NCI-H345 treated with DMSO at 0.1 percent for 48 hours (cell line): ENCODE data around the gene TGM5.
"Not testable (repeated sequence)": the region's sequence is repeated elsewhere in the genome, so short reads cannot be mapped to it uniquely, and the experiment has no call there.

Experiments
- DNase-seq: peaks from one replicate; lab custom pipeline; 2025; ENCODE audit not compliant: unreplicated experiment; lab: John Stamatoyannopoulos, UW

The TGM5 gene

DNA sequence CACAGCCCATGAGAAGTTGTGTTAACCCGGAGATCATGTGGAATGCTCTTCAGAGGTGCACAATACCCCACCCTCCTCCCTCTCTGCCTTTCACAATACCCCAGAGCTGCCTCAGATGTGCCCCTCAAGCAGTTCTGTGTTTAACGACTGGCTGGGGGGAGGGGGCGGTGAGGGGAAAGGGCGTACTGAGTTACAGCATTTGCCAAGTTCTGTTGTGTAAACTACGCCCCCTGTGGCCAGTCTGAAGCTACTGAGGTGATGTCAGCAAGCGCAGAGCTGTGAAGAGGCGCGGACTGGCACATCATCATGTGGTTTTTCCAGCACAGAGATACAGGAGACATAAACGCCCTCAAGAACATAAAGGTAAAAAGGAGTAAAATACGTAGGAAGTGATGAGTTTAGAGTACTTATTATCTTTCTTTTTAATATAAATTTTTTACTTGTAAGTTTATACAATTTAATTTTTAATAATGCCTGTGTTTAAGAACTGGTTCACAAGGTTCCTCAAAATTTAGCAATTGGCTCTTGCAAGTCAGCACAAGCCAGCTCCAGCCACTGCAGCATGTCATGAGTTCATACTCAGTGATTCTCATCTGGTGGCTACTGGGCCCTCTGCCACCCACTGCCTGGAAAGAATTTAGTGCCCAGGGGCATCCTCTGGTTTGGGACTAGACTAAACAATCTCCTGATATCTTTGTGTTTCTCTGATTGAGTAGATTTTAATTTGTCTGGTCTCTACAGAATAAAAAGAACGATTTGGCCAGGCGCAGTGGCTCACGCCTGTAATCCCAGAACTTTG is 47.6 kb downstream of the TGM5 start:
- DNase-seq: no peak

DNA sequence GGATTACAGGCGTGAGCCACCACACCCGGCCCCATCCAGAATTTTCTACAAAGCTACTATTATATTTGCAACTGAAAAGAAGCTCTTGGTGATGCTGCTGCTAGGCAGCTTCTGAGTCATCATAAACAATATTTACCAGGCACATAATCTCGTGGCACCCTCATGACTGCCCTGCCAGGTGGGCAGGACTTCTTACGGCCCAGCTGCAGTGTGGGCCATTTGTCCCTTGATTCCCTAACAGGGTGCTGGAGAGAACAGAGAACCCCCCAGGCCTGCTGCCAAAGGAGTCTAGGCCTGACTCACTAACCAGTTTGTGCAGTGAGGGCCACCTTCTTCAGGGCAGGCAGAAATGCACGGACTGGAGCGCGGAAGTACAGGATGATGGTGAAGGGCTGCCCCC is 50.8 kb downstream of the TGM5 start:
- DNase-seq: no peak

DNA sequence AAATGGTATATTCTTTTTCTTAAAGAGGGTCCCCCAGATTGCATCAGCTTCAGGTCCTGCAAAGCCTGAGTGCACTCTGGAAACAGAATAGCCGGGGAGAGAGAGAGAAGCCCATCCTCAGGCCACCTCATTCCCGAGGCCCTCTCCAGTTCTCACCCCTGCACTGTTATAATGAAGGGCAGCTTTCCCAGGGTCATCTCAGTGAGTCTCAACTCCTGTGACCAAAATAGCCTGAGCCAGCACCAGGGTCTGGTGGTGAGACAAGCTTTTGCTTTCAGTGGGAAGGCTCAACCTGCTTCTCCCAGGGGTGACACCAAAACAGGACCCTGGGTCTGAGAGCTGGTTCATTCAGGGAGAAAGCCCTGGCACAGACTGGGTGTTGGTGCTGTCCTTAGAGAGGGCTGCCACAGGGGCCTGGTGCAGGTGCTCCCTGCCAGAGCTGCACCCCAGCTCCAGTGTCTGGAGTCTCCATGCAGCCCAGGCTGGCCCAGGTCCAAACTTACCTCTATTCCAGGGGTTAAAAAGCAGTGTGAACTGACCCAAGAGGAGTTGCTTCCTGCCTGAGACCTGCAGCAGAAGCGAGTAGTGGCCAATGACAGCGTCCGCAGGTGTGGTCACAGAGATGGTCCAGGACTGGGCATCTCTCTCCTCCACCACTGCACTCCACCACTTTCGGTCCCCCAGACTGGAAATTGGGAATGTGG is 52.0 kb downstream of the TGM5 start:
- no peak for DNase-seq

DNA sequence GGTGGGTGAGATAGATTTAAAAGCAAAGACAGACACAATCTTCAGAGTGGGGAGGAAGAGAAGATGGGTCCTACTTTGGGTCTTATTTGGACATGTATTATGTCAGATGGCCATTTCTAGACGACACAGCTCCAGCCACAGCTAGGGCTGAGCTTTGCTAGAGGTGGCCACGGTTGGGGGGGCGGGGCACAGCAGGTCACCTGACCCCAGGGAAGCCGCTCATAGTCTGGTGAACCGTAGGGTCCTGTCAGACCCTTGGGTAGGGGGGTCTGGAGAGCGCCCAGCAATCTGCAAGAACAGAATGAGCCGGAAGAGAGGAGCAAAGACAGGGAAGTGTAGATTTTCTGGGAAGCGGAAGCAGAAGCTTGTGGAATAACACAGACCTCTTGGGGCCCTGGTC is 52.6 kb downstream of the TGM5 start:
- no peak for DNase-seq

DNA sequence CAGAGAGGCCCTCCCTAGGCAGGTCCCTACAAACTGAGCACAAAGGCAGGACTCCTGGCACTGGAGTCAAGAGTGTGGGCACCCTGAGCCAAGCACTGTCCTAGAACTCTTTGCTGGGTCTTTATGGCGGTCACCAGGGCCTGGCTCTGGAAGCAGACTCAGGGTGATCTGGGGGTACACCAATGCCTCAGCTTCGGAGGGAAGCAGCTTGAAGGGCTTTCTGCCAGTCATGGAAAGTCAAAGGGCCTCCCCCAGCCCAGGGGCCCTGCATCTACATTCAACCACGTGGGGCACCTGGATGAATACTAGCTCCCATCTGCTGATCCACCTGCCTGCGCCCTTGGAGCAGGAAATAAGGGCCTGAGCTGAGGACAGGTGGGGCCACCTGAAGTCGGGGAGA is 53.3 kb downstream of the TGM5 start:
- no peak for DNase-seq

DNA sequence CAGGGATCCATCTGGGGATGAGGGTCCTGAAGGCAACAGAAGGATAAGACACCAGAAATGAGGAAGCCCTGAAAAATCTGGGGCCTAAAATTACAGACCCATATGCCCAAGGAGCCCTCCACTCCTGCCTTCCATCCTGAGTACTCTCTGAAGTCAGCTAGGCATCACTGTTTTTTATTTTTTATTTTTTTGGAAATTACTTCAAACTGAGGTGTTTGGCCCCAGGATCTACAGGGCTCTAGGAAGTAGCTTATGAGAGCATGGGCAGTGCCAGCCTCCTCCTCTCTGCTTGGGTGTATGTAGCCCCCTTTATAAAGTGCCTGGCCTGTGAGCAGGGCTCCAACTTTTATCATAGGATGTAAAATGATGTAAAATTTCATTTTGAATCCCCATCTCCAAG is 53.8 kb downstream of the TGM5 start:
- no peak for DNase-seq

DNA sequence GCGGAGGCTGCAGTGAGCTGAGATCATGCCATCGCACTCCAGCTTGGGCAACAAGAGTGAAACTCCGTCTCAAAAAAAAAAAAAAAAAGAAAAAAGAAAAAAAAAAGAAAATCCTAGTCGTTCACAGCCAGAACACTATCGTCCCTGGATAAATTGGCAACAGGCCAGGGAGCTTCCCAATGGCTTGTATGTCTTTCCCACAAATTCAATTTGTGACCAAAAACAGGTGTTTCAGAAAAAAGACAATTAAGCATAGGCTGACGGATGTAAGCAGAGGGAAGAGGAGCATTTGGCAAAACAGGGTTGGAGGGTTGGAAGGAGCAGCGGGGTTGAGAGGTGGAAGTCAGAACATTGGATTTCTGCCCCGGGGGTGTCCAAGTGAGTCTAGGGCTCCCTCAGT is 54.4 kb downstream of the TGM5 start:
- DNase-seq: no peak

DNA sequence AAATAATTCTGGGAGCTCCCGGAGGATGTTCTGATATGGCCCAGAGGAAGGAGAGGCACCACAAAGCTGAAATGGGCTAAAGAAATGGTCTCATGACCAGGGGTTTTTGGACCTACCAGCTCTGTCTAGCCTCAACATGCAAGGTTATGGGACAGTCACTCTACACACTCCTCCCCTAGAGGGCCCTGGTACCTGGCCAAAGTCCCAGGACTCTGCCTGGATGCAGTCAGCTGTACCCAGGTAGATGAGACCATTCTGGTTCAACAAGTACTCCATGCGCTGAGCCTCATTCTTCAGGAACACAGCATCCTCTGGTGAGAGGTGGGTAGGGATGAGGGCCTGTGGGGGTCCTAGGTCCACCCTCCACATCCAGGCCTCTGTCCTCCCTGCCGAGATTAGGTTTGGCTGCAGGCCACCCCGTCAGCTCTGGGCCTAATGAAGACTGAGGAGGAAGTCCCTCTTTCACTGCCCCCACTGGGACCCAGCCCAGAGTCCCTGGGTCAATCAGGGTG is 55.4 kb downstream of the TGM5 start:
- no peak for DNase-seq

DNA sequence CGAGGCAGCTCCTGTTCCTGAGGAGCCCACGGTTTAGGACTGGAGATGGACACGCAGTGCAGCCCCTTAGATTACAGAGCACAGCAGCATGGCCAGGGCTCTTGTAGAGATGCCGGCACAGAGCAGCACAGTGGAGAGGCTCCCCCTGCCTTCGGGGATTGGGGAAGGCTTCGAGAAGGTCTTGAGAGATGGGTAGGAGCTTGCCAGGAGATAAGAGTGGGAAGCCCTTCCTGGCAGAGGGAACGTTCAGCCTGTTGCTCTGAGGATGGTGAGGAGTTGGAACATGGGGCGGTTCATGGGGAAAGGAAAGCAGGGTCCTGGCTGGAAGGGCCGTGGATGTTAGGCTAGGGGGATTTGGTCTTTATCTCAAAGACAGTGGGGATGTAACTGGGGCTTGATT is 55.9 kb downstream of the TGM5 start:
- no peak for DNase-seq

DNA sequence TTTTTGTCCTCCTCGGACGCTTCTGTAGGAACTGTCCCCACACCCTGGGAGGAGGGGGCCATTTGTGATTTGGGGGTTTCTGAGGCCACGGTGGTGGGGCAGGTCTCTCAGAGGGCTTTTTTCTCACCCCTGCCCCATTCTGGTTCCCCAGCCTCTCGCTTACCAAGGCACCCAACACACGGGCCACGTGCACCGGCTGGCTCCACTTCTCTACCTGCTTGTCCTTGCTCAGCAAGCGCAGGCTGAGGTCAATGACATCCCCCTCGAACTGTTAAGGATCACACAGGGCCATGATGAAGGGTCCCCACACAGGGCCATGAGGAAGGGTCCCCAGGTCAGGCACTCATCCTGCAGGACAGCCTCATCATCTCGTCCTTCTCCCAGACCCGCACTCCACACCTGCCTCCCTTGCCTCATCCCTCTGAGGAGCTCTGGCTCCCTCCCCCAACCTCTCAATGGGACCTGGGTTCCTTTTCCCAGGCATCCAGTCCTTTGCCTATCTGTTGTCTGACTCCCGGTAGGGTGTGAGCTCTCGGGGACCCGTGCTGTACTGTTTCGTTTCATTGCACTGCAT is 56.5 kb downstream of the TGM5 start:
- no peak for DNase-seq

DNA sequence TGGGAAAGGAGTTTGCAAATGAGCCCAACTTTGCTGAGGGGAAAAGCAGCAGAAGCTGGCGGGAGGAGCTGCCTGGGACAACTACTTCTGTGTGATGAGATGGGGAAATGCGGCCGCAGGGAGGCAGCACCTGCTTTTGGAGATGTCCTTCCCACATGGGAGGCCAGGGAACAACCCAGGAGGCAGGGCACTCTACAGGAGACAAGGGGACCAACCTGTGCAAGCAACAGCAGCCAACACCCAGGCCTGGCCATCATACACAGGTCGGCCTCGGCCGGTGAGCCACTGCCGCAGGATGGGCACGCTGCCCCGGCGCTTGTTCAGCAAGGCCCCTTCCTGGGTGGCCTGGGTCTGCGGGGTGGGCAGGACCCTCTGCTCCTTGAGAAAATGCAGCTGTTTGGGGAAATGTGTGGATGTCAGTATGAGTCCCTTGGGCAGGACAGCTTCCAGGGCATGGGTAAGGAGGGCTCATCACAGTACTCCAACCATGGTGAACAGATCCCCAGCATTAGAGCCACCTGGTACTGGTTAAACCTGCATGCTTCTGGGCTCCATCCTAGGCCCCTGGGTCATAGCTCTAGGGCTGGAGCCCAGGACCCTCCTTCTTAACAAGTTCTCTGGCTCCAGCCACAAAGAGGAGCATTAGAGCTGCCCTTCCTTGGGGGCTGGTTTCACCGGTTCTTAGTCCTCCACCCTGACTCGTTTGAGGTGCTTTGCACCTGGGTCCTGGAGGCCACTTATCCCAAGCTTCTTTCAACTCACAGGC is 57.5 kb downstream of the TGM5 start:
- no peak for DNase-seq

DNA sequence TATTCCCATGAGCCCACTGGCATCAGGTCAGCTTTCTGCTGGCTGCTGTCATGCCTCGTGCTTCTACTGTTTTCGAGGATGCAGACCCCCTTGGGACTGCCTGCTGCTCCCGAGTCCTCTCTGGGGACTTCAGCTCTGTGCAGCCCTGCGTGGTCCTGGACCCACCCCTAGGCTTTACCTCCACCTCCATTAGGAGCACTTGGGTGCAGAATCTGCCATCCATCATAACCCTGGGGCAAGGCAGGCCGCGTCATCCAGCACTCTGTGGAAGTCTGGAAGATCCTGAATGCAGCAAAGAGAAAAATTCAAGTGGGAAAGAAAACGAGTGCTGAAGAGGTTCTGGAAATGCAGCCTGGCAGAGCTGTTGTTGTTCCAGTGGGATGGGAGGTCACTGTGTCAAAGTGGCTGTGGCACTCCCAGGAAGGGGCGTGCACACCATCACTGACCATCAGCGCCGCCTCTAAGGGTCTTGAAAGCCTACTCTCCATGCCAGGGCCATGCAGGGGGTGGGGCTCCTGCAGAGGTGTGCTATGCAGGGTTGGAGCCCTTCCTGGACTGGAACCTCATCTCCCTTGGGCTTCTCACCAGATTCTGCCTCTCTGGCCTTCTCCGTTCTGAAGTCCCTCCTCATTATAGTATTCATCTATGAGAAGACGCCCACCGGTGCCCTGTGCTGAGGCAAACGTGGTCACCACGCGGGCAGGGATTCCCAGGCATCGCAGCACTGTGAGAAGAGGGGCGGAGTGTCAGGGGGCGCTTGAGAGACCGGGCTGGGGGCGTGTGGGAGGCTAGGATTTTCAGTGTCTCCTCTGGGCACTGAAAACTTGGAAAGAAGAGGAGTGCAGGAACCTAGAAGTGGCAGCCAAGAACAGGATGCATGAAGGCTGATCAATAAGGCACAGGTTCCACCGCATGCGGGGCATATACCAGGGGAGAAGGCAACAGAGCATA is 58.4 kb downstream of the TGM5 start:
- DNase-seq: no peak

DNA sequence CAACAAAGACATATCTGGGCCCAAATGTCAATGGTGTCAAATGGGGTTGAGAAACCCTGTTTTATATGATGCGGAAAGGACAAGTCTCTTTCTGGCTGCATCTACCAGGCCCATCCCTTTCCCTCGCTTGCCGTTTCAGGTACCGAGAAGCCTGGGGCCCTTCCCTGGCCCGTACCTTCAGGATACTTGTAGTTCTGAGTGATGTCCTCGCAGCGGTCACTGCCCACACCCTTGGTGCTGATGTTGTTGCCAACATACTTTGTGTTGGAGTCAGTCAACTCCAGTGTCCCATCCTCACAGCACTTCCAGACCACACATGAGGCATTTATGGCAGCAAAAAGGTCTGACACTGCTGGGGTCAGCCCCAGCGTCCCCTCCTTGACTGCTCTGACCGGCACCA is 59.7 kb downstream of the TGM5 start:
- no peak for DNase-seq

DNA sequence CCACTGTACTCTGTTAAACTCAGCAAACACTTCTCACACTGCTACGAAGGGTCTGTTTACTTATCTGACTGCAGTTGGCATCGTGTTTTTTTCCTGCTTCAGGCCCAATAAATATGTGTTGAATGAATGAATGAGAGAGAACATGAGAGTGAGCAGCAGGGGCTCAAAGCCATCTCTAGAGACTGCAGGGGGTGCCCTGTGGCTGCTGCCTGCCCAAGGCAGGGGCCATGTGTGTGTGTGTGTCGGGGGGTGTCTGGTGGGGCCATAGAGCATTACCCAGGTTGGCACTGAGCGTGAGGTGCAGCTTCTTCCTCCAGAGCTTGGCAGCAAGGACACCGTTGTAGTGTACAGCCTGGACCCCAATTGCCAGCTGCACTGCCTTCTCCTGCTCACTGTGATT is 60.7 kb downstream of the TGM5 start:
- no peak for DNase-seq

DNA sequence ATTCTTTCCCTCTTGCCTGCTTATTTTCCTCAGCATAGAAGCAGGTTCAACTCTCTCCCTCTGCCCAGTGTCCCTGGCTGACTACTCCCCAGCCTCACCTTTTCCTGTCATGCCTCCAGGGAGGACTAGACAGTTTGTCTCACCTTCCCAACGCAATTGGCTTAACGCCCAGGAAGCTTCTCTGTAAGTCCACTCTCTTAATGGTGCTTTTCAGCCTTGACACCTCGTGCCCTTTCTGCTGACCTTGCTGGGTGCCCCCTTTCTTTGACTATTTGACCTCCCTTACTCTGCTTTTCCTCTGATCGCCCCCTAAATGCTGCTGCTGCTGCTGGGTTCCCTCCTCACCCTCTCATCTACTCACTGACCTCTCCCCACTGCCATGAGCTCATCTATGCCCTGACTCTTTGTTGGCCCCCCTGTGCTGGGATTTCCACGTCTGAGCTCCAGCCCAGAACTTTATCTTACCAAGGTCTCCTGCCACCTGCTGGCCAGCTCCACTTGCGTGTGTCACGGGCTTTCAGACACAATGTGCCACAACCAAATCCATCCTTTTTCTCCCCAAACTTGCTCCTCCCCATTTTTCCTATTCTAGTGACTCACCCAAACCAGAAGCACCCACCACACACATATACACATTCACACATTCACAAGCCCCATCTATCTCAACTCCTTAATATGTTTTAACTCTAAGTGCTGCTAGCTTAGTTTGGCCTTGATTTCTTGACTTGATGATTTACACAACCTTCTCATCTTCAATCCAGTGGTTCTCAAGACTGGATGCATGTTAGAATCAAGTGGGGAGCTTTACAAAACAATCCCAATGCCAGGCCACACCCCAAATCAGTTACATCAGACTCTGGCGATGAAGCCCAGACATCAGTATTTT is 62.5 kb downstream of the TGM5 start:
- no peak for DNase-seq

DNA sequence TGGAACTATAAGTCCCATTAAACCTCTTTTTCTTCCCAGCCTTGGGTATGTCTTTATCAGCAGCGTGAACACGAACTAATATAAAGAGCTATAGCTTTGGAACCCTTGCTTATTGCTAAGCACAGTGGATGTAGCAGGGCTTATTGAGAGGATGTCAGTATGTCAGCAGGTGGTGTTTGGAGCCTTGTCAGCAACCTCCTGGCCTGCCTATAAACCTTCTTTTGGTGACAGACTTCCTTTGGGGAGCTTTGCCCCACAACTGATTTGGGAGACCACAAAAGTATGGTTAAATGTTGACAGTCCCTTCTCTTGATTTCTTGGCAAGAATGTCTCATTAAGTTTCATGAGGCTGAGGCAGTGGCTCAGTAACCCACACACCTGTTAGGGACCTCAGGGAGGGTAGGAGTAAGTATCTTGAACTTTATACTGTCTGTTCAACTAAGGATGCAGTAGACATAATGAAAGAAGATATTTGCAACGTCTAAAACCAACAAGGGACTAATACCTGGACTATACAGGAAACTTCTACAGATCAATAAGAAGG is 66.7 kb downstream of the TGM5 start:
- DNase-seq: no peak

DNA sequence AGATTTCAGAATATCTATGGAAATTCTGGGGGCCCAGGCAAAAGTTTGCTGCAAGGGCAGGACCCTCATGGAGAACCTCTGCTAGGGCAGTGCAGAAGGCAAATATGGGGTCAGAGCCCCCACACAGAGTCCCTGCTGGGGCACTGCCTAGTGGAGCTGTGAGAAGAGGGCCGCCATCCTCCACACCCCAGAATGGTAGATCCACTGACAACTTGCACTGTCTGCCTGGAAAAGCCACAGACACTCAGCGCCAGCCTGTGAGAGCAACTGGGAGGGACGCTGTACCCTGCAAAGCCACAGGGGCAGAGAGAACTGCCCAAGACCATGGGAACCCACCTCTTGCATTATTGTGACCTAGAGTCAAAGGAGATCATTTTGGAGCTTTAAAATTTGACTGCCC is 67.7 kb downstream of the TGM5 start:
- no peak for DNase-seq

DNA sequence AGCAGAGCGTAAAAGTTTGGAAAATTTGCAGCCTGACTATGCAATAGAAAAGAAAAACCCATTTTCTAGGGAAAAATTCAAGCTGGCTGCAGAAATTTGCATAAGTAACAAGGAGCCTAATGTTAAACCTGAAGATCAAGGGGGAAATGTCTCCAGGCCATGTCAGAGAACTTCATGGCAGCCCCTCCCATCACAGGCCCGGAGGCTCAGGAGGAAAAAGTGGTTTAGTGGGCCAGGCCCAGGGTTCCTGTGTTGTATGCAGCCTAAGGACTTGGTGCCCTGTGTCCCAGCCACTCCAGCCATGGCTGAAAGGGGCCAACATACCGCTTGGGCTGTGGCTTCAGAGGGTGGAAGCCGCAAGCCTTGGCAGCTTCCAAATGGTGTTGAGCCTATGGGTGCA is 68.2 kb downstream of the TGM5 start:
- not testable (repeated sequence) for DNase-seq

DNA sequence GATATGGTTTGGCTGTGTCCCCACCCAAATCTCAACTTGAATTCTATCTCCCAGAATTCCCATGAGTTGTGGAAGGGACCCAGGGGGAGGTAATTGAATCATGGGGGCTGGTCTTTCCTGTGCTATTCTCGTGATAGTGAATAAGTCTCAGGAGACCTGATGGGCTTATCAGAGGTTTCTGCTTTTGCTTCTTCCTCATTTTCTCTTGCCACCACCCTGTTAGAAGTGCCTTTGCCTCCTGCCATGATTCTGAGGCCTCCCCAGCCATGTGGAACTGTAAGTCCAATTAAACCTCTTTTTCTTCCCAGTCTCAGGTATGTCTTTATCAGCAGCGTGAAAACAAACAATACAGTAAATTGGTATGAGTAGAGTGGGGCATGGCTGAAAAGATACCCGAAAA is 69.0 kb downstream of the TGM5 start:
- DNase-seq: not testable (repeated sequence)
